Peyer's patch (tissue), 4 donors: ENCODE data around the gene RIC8B. TPM values are rescaled to one million over a fixed set of nuclear protein-coding genes. Genes with fewer than 3 reads are reported as not detected.

Source experiments
- DNase-seq, 3 donors: peaks; one replicate each; pipeline ENCODE4 v3.0.0-alpha.2; 2017 to 2019
- H3K27ac ChIP-seq, 4 donors: fragments of 200-600 bp; sonication (generic); one replicate each; pipeline ENCODE4 v1.5.1; 2016 to 2019
- H3K27me3 ChIP-seq, 2 donors: fragments of 200-600 bp; sonication (generic); one replicate each; pipeline ENCODE4 v1.5.1; 2019
- H3K36me3 ChIP-seq, 3 donors: fragments of 200-600 bp; sonication (generic); one replicate each; pipeline ENCODE4 v1.5.1; 2016 to 2019
- H3K4me1 ChIP-seq, 4 donors: fragments of 200-600 bp; sonication (generic); one replicate each; pipeline ENCODE4 v1.5.1; 2016 to 2019
- H3K4me3 ChIP-seq, 4 donors: fragments of 200-600 bp; sonication (generic); 1 replicate in 3 of 4; 2 replicates in 1 of 4; pipeline ENCODE4 v1.5.1; 2016 to 2019; ENCODE audit warnings: mild to moderate bottlenecking in 1 of 4
- H3K9me3 ChIP-seq, 4 donors: fragments of 200-600 bp; sonication (generic); one replicate each; pipeline ENCODE4 v1.5.1; 2016 to 2019; ENCODE audit warnings: mild to moderate bottlenecking in 1 of 4
- CTCF ChIP-seq, 6 experiments: fragments of 450-650 bp in 4 of 6; fragments of 200-600 bp in 2 of 6; sonication (generic) in 1 of 6; IDR thresholded peaks; one replicate each; pipeline ENCODE4 v1.5.1; 2017 to 2019; ENCODE audit warnings: antibody characterized with exemption in 6 of 6, mild to moderate bottlenecking in 3 of 6, moderate library complexity in 1 of 6
- POLR2A ChIP-seq, 2 donors: fragments of 450-650 bp; IDR thresholded peaks; one replicate each; pipeline ENCODE4 v1.5.1; 2017; ENCODE audit warnings: antibody characterized with exemption in 2 of 2, mild to moderate bottlenecking in 2 of 2, moderate library complexity in 2 of 2
- total RNA-seq, 4 donors: library from RNA; depleted of rRNA; stranded (reverse); fragments of >200 nt; gene quantifications; one replicate each; pipeline ENCODE4 v1.1.0, GENCODE V29; 2016

RIC8B gene
- total RNA-seq, 4 donors from 2014 or later, result 9.5 to 23.1 (median 16.2) TPM

DNA sequence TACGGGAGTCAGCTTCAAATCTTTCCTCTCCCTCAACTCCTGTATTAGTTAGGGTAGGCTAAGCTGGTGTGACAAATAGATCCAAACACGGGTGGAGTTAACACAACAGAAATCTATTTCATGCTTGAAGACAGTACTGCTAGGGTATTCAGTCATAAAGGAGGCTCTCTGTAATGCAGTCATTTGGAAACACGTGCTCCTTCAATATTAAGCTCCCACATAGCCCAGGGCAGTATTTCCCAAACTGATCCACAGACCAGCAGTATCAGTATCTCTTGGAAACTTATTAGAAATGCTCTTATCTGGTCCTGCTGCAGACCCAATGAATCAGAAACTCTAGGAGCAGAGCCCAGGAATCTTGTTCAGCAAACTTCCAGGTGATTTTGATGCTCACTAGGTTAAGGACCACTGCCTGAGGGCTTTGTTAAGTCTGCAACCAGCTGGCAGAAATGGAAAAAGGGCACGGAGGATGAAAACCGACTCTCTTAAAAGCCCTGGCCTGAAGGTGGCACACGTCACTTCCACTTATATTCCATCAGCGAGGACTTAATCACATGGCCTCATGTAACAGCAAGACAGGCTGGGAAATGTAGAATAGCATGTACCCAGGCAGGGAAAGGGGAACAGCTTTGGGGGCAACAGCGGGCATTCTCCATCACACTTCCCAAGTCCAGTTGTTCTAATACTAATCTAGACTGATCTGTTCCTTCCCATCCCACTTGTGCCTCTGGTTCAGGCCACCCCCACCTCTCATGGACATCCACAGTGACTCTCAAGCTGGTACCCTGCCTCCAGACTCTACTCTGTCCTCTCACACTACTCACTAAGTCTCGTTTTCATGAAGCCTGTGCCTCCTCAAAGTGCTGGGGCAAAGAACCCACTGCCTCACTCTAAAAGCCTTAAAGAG lies 38.2 kb upstream of the RIC8B start:
- no peak overlapping the region for H3K4me3 ChIP-seq
- H3K4me1 ChIP-seq, result peaks cover 0 to 6% (median 0%) of the 10 kb centered on the region in 4 donors
- no peaks in the 10 kb centered on the region for H3K27me3 ChIP-seq
- no peak overlapping the region for H3K27ac ChIP-seq
- no peak for TF ChIP-seq CTCF (IDR thresholded peaks at IDR 0.05)
- TF ChIP-seq POLR2A (IDR thresholded peaks at IDR 0.05), result no peak
- DNase-seq, result no peak
- H3K36me3 ChIP-seq, result no peaks in the 10 kb centered on the region
- H3K9me3 ChIP-seq, result no peaks in the 10 kb centered on the region

- no peak for TF ChIP-seq POLR2A (IDR thresholded peaks at IDR 0.05)
- TF ChIP-seq CTCF (IDR thresholded peaks at IDR 0.05), result no peak
- Histone ChIP-seq H3K27me3 (no peaks in the 10 kb centered on the region), H3K4me1 (peaks cover 0 to 6% (median 0%) of the 10 kb centered on the region in 4 donors), H3K27ac (no peak overlapping the region), H3K4me3 (no peak overlapping the region), H3K36me3 (no peaks in the 10 kb centered on the region), H3K9me3 (no peaks in the 10 kb centered on the region)
- DNase-seq, result no peak
These were observed 35.2 kb upstream of the RIC8B start for GRCh38 chr12:106739318-106739717.

GRCh38 chr12:106739815-106740530 lies 34.5 kb upstream of the RIC8B start:
- no peak overlapping the region for H3K27ac ChIP-seq
- no peak overlapping the region for H3K4me3 ChIP-seq
- H3K27me3 ChIP-seq, result no peaks in the 10 kb centered on the region
- DNase-seq, result no peak
- H3K36me3 ChIP-seq, result no peaks in the 10 kb centered on the region
- H3K4me1 ChIP-seq, result peaks cover 0 to 6% (median 0%) of the 10 kb centered on the region in 4 donors
- TF ChIP-seq POLR2A (IDR thresholded peaks at IDR 0.05) (no peak), CTCF (IDR thresholded peaks at IDR 0.05) (no peak)
- H3K9me3 ChIP-seq, result no peaks in the 10 kb centered on the region

DNA sequence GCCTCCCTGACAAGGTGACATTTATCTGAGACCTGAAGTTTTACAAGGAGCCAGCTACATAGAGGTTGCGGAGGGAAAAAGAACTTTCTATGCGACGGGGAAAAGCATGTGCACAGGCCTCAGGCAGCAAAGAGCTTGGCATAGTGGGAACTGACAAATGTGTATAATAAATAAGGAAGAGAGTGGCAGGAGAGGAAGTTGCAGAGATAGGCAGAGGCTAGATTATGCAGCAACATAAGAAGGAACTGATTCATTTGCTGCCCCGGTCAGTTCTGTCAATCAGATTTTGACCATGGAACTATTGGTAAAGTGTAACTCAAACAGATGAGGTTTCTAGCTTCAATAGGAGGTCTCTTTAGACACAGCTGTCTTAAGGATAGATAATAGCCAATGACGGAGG lies 33.7 kb upstream of the RIC8B start:
- H3K36me3 ChIP-seq, result no peaks in the 10 kb centered on the region
- DNase-seq, result no peak
- no peaks in the 10 kb centered on the region for H3K9me3 ChIP-seq
- H3K27ac ChIP-seq, result no peak overlapping the region
- peaks cover 0 to 6% (median 0%) of the 10 kb centered on the region in 4 donors for H3K4me1 ChIP-seq
- H3K4me3 ChIP-seq, result no peak overlapping the region
- no peaks in the 10 kb centered on the region for H3K27me3 ChIP-seq
- TF ChIP-seq POLR2A (IDR thresholded peaks at IDR 0.05) (no peak), CTCF (IDR thresholded peaks at IDR 0.05) (no peak)

GRCh38 chr12:106741247-106741646 lies 33.2 kb upstream of the RIC8B start:
- DNase-seq, result no peak
- Histone ChIP-seq H3K9me3 (no peaks in the 10 kb centered on the region), H3K27me3 (no peaks in the 10 kb centered on the region), H3K4me3 (no peak overlapping the region), H3K4me1 (peaks cover 0 to 6% (median 0%) of the 10 kb centered on the region in 4 donors), H3K27ac (no peak overlapping the region), H3K36me3 (no peaks in the 10 kb centered on the region)
- no peak for TF ChIP-seq POLR2A (IDR thresholded peaks at IDR 0.05)
- no peak for TF ChIP-seq CTCF (IDR thresholded peaks at IDR 0.05)
